AG04450 (cell line): Measurements from ENCODE around the gene OBI1. TPM values are rescaled to one million over a fixed set of nuclear protein-coding genes. Genes with fewer than 3 reads are reported as not detected.
A peak's percentile ranks its signal among the peaks of the same experiment; 100 is the strongest.

Experiments used
- CTCF ChIA-PET: fragments of 300-600, 350-600 bp; formaldehyde crosslinking; extraction: SDS; loops from one replicate; lab custom pipeline; 2022; ENCODE audit warnings: antibody characterized with exemption, inconsistent platforms; lab: Charles Lee
- POLR2A ChIA-PET: fragments of 350-600 bp; formaldehyde crosslinking; extraction: SDS; loops from one replicate; lab custom pipeline; 2021; ENCODE audit warnings: antibody characterized with exemption, inconsistent platforms; lab: Yijun Ruan, JAX
- DNase-seq: peaks from one replicate; pipeline ENCODE4 v3.0.0-alpha.2; 2011; ENCODE audit warnings: low read depth, low spot score
- H3K27ac ChIP-seq: one replicate; pipeline ENCODE4 v1.5.1; 2012; ENCODE audit warnings: low read depth, low read length, control low read depth
- H3K27me3 ChIP-seq: one replicate; pipeline ENCODE4 v1.6.0; 2012; ENCODE audit warnings: low read length; ENCODE audit not compliant: control insufficient read depth, insufficient read depth
- H3K4me3 ChIP-seq: 2 replicates; pipeline ENCODE4 v1.5.1; 2011; ENCODE audit warnings: mild to moderate bottlenecking, low read depth, low read length, control low read depth
- H3K9me3 ChIP-seq: 2 replicates; pipeline ENCODE4 v1.5.1; 2012; ENCODE audit warnings: low read length; ENCODE audit not compliant: control insufficient read depth, insufficient read depth
- CTCF ChIP-seq: IDR thresholded peaks from 2 replicates; pipeline ENCODE4 v1.5.1; 2011; ENCODE audit warnings: low read depth, low read length, control low read depth, inconsistent platforms
- polyA plus RNA-seq: library from polyadenylated mRNA; depleted of rRNA; stranded (reverse); fragments of >200 nt; gene quantifications from 2 replicates; pipeline ENCODE4 v1.2.3, GENCODE V29; 2011

The OBI1 gene
- polyA plus RNA-seq, 1 experiment = 13.6 TPM

- CTCF ChIA-PET = no interaction called here
- no peak for TF ChIP-seq CTCF
Measured at GRCh38 chr13:78618411-78618810, 40.5 kb downstream of the OBI1 start.

DNA sequence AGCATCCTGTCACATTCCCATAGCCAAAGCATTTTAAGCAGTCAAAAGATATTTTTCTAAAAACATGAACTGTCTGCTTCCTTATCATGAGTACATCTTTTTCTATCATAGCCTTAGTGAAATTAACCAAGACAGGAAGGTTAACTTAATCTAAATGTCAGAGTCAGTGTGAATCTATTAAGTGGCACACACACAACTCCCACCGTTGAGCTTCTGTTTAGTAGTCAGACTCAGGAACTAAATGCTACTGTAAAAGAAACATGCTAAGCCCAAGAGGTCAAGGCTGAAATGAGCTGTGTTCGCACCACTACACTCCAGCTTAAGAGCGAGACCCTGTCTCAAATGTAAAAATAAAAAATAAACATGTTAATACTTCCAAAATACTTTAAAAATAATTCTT lies 47.9 kb downstream of the OBI1 start:
- Histone ChIP-seq H3K27ac (no peak overlapping the region), H3K27me3 (peaks cover 45% of the 10 kb centered on the region), H3K4me3 (no peak overlapping the region), H3K9me3 (peaks cover 4% of the 10 kb centered on the region; the same call in 1 of the 2 replicates)
- TF ChIP-seq CTCF = no peak
- CTCF ChIA-PET = interaction anchor here (1.2 kb wide), 1 partner anchor 473 kb away, joined by 3 read pairs; no protein-coding TSS in a partner anchor
- no peak for DNase-seq
- POLR2A ChIA-PET = interaction anchor here (0.5 kb wide), 1 partner anchor 13 kb away, joined by 3 read pairs; no protein-coding TSS in a partner anchor

More at GRCh38 chr13:78618411-78618810, 40.5 kb downstream of the OBI1 start:
- Histone ChIP-seq H3K4me3 (no peak overlapping the region), H3K9me3 (no peaks in the 10 kb centered on the region), H3K27me3 (no peaks in the 10 kb centered on the region), H3K27ac (no peak overlapping the region)
- POLR2A ChIA-PET = no interaction called here
- DNase-seq = no peak

- Histone ChIP-seq H3K27ac (no peak overlapping the region), H3K27me3 (peaks cover 51% of the 10 kb centered on the region), H3K4me3 (no peak overlapping the region), H3K9me3 (peaks cover 4% of the 10 kb centered on the region; the same call in 1 of the 2 replicates)
- TF ChIP-seq CTCF = no peak
- DNase-seq = peak; percentile 6
- ChIA-PET POLR2A (interaction anchor here (0.6 kb wide), 1 partner anchor 32 kb away, joined by 3 read pairs; no protein-coding TSS in a partner anchor), CTCF (interaction anchor here (1.2 kb wide), 1 partner anchor 473 kb away, joined by 3 read pairs; no protein-coding TSS in a partner anchor)
Measured at GRCh38 chr13:78610381-78610883, 48.5 kb downstream of the OBI1 start.

DNA sequence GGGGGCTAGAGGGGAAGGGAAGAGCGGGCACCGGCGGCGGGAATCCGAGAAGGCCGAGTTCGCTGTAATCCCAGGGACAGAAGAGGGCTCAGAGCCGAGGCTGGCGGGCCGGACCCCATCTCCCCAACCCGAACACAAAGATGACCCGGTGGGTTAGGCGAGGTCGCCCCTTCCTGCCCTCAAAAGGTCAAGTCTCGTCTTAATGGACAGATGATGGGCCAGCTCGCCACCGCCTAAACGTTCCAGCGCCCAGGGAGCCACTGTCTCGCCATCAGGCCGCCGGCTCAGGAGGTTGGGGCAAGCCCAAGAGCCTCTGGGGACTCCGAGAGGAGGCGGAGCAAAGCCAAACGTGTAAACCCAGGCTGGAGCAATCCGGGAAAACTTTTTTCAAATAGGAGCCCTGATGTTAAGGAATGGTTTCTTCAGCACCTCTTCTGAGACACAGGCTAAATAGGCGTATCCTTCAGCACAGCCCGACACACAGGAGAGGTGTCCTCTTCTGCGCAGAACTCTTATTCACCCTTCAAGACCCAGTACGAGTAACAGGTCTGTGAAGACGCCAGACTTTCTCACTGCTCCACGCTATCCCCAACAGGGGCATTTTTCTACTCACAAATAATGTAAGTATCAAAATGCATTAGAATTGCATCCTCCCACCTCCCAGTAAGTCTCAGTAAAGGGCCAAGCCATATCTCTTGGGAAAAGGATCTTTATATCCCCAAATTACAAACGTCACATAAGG lies 49.3 kb downstream of the OBI1 start:
- ChIA-PET POLR2A (interaction anchor here (0.6 kb wide), 1 partner anchor 33 kb away, joined by 3 read pairs; no protein-coding TSS in a partner anchor), CTCF (no interaction called here)
- no peak for TF ChIP-seq CTCF
- DNase-seq = no peak
- Histone ChIP-seq H3K27me3 (peaks cover 59% of the 10 kb centered on the region), H3K27ac (no peak overlapping the region), H3K9me3 (peaks cover 4% of the 10 kb centered on the region; the same call in 1 of the 2 replicates), H3K4me3 (peak overlapping the region; percentile 52)
